Measurements from ENCODE around the gene MINDY1.
A peak's percentile ranks its signal among the peaks of the same experiment; 100 is the strongest.

MINDY1 gene

DNA sequence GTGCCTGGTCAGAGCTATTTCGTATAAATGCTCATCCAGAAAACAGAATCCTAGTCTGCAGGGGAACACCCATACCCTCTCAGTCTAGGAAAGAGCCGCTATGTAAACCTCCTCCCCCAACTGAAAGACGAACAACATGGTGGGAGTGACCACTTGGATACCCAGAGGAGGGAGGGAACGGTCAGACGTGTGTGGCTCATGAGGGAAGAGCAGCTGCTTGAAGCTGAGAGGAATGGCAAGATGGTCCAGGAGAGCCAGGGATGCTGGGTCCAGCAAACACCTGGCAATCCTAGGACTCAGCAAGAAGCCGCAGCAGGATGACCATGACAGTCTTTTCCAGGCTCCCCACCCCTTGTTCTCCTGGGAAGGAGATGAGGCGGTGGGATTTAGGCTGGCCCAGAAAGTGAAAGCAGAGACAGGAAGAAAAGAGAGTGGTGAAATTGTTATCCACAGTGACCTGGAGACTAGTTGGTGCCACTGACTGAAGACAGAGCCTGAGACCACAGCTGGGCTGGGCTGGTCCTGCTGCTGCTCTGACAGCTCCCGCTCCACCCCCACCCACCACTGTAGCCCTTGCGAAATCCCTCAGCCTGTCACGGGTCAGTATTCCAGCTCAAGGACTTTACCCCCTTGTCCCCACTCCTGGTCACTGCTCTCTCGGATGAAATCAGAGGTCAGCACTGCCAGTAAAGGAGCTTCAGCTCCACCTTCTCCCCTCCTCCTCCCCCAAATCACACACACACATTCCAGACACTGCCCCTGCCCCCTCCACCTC is 35.7 kb downstream of the MINDY1 start:
- DNase-seq (ENCODE audit: low read depth): peak; percentile 84
- Histone ChIP-seq H3K36me3 (ENCODE audit: control insufficient read depth, insufficient read depth, low read length, severe bottlenecking) (peaks cover 30% of the 10 kb centered on the region), H3K4me3 (ENCODE audit: low read length) (peak overlapping the region; percentile 91), H3K27me3 (replicated peaks; ENCODE audit: control insufficient read depth, insufficient read depth, low read length) (no peaks in the 10 kb centered on the region), H3K4me1 (ENCODE audit: control insufficient read depth, insufficient read depth, low read length) (peaks cover 32% of the 10 kb centered on the region), H3K9ac (ENCODE audit: low read length) (peak overlapping the region; percentile 94), H3K9me3 (ENCODE audit: control insufficient read depth, low read length) (no peaks in the 10 kb centered on the region)

GRCh38 chr1:150969626-150970025 is 37.1 kb downstream of the MINDY1 start:
- Histone ChIP-seq H3K4me1 (ENCODE audit: control insufficient read depth, insufficient read depth, low read length) (peaks cover 32% of the 10 kb centered on the region), H3K9ac (ENCODE audit: low read length) (no peak overlapping the region), H3K4me3 (ENCODE audit: low read length) (no peak overlapping the region), H3K36me3 (ENCODE audit: control insufficient read depth, insufficient read depth, low read length, severe bottlenecking) (peaks cover 44% of the 10 kb centered on the region), H3K27me3 (replicated peaks; ENCODE audit: control insufficient read depth, insufficient read depth, low read length) (no peaks in the 10 kb centered on the region), H3K9me3 (ENCODE audit: control insufficient read depth, low read length) (no peaks in the 10 kb centered on the region)
- no peak for DNase-seq (ENCODE audit: low read depth)

DNA sequence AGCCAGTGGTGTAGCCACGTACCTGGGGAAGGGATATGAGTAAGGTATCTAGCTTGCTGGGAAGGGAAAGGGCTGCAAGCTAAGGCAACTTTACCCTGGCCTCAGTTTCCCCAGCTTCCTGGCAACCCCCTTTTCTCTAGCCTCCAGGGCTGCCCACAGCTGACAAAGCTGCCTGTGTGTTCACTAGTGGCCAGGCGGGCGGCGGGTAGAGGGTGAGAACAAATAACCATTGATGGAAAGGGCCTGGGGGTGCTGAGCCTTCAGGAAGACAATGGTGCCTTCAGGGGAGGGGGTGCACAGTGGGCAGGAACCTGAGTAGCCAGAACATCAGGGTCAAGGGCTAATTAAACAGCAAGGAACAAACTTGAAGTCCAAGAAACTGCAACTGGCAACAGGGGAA is 38.2 kb downstream of the MINDY1 start:
- no peaks in the 10 kb centered on the region for H3K27me3 ChIP-seq (replicated peaks; ENCODE audit: control insufficient read depth, insufficient read depth, low read length)
- peaks cover 55% of the 10 kb centered on the region for H3K36me3 ChIP-seq (ENCODE audit: control insufficient read depth, insufficient read depth, low read length, severe bottlenecking)

DNA sequence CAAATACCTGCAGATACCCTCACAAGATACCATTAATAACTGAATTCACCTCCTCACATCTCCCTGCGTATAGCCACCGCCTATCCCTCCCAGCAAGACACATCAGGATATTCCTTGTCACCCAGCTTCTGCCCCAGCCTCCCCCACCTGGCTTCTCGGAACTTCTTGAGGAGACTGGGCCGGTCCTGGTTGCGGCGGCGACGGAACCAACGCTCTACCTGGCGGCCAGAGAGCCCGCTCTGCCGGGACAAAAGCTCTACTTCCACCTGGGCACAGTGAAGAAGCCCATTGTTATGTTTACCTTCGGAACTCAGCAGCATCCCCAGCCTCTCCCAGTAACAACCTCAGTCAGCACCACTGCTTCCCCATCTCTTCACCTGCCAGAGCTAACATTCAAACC is 38.8 kb downstream of the MINDY1 start:
- peaks cover 61% of the 10 kb centered on the region for H3K36me3 ChIP-seq (ENCODE audit: control insufficient read depth, insufficient read depth, low read length, severe bottlenecking)
- H3K4me3 ChIP-seq (ENCODE audit: low read length): no peak overlapping the region
- no peaks in the 10 kb centered on the region for H3K27me3 ChIP-seq (replicated peaks; ENCODE audit: control insufficient read depth, insufficient read depth, low read length)
- no peaks in the 10 kb centered on the region for H3K9me3 ChIP-seq (ENCODE audit: control insufficient read depth, low read length)
- no peak overlapping the region for H3K9ac ChIP-seq (ENCODE audit: low read length)
- DNase-seq (ENCODE audit: low read depth): no peak
- peaks cover 26% of the 10 kb centered on the region for H3K4me1 ChIP-seq (ENCODE audit: control insufficient read depth, insufficient read depth, low read length)

More for the DNA sequence above, 38.2 kb downstream of the MINDY1 start:
- no peak for DNase-seq (ENCODE audit: low read depth)
- H3K4me1 ChIP-seq (ENCODE audit: control insufficient read depth, insufficient read depth, low read length): peaks cover 32% of the 10 kb centered on the region
- H3K4me3 ChIP-seq (ENCODE audit: low read length): no peak overlapping the region
- no peak overlapping the region for H3K9ac ChIP-seq (ENCODE audit: low read length)
- no peaks in the 10 kb centered on the region for H3K9me3 ChIP-seq (ENCODE audit: control insufficient read depth, low read length)

DNA sequence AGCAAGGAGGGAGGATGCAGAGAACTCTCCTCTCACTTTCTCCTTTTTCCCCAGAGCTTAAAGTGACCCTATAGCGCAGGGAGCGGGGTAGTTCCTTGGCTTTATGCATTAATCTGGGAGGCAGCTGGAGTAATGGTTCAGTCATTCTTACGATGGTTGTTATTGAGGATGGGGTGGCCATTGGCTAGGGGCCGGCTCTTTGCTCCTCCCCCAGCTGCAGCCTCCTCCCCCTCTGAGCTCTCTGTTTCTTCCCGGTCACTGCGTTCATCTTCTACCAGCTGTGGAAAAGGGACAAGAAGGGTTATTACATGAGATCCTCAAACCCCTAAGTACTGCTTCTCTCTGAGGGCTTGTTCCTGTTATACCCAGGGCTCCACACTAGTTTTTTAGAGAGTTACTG is 40.7 kb downstream of the MINDY1 start:
- Histone ChIP-seq H3K27me3 (replicated peaks; ENCODE audit: control insufficient read depth, insufficient read depth, low read length) (no peaks in the 10 kb centered on the region), H3K9ac (ENCODE audit: low read length) (no peak overlapping the region), H3K4me1 (ENCODE audit: control insufficient read depth, insufficient read depth, low read length) (peaks cover 7% of the 10 kb centered on the region), H3K4me3 (ENCODE audit: low read length) (no peak overlapping the region), H3K9me3 (ENCODE audit: control insufficient read depth, low read length) (no peaks in the 10 kb centered on the region), H3K36me3 (ENCODE audit: control insufficient read depth, insufficient read depth, low read length, severe bottlenecking) (peaks cover 78% of the 10 kb centered on the region)
- DNase-seq (ENCODE audit: low read depth): no peak

DNA sequence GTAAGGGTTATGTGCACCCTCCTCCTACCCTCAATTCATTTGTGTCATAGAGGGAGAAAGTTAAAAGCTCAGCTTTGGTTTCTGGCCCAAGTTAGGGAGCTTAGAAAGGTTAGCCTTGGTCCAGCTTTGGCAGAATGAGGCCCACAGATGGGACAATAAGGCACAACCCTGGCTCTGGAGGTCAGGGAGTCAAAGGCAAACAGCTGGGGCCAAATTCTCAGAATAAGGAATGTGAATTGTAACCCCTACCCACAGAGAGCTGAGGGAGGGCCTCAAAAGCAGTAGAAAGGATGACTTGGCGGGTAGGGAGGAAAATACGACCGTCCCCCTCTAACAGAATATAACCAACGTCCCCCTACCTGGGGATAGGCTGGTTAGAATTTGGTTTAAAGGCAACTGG is 41.1 kb downstream of the MINDY1 start:
- peaks cover 3% of the 10 kb centered on the region for H3K4me1 ChIP-seq (ENCODE audit: control insufficient read depth, insufficient read depth, low read length)
- H3K4me3 ChIP-seq (ENCODE audit: low read length): no peak overlapping the region
- peaks cover 82% of the 10 kb centered on the region for H3K36me3 ChIP-seq (ENCODE audit: control insufficient read depth, insufficient read depth, low read length, severe bottlenecking)
- no peaks in the 10 kb centered on the region for H3K27me3 ChIP-seq (replicated peaks; ENCODE audit: control insufficient read depth, insufficient read depth, low read length)
- no peak for DNase-seq (ENCODE audit: low read depth)
- H3K9ac ChIP-seq (ENCODE audit: low read length): no peak overlapping the region
- no peaks in the 10 kb centered on the region for H3K9me3 ChIP-seq (ENCODE audit: control insufficient read depth, low read length)

DNA sequence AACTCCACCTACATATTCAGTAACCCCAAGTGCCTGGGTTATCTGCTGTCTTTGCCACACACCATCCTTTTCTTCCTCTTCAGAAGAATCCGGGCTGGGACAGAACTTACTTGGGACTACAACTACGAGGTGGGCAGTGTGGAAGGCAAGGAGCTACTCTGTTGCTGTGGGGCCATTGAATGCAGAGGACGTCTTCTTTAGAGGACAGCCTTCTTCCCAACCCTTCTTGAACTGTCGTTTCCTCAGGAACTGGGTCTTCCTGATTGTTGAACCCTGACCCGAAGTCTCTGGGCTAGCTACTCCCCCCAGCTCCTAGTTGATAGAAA is 42.6 kb downstream of the MINDY1 start:
- Histone ChIP-seq H3K4me3 (ENCODE audit: low read length) (no peak overlapping the region), H3K9me3 (ENCODE audit: control insufficient read depth, low read length) (no peaks in the 10 kb centered on the region), H3K36me3 (ENCODE audit: control insufficient read depth, insufficient read depth, low read length, severe bottlenecking) (peaks cover 91% of the 10 kb centered on the region), H3K27me3 (replicated peaks; ENCODE audit: control insufficient read depth, insufficient read depth, low read length) (no peaks in the 10 kb centered on the region), H3K4me1 (ENCODE audit: control insufficient read depth, insufficient read depth, low read length) (no peaks in the 10 kb centered on the region), H3K9ac (ENCODE audit: low read length) (no peak overlapping the region)
- no peak for DNase-seq (ENCODE audit: low read depth)

GRCh38 chr1:150963321-150964163 is 43.2 kb downstream of the MINDY1 start:
- Histone ChIP-seq H3K4me1 (ENCODE audit: control insufficient read depth, insufficient read depth, low read length) (no peaks in the 10 kb centered on the region), H3K4me3 (ENCODE audit: low read length) (no peak overlapping the region), H3K9me3 (ENCODE audit: control insufficient read depth, low read length) (no peaks in the 10 kb centered on the region), H3K9ac (ENCODE audit: low read length) (no peak overlapping the region), H3K27me3 (replicated peaks; ENCODE audit: control insufficient read depth, insufficient read depth, low read length) (no peaks in the 10 kb centered on the region), H3K36me3 (ENCODE audit: control insufficient read depth, insufficient read depth, low read length, severe bottlenecking) (peaks cover 93% of the 10 kb centered on the region)
- DNase-seq (ENCODE audit: low read depth): no peak

DNA sequence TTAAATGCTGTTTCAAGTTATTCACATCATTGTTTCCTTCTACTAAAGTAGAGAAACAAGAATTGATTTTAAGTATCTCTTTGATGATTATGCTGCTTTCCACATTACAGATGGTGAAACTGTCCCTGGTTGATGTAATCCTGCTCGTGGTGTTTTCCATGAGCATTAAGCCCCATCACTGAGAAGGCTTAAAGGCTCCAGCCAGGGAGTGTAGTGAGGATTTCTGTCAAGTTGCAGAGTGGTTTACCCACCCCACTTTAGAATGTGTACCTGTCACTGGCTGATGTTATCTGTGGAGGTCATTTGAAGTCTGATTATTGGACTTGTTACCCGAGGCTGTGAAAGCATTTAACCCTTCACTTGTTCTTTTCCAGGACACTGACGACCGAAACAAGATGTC is 44.9 kb downstream of the MINDY1 start:
- H3K27me3 ChIP-seq (replicated peaks; ENCODE audit: control insufficient read depth, insufficient read depth, low read length): no peaks in the 10 kb centered on the region

GRCh38 chr1:150960646-150961045 is 46.1 kb downstream of the MINDY1 start:
- Histone ChIP-seq H3K9me3 (ENCODE audit: control insufficient read depth, low read length) (no peaks in the 10 kb centered on the region), H3K36me3 (ENCODE audit: control insufficient read depth, insufficient read depth, low read length, severe bottlenecking) (peaks cover 82% of the 10 kb centered on the region), H3K4me1 (ENCODE audit: control insufficient read depth, insufficient read depth, low read length) (no peaks in the 10 kb centered on the region), H3K9ac (ENCODE audit: low read length) (no peak overlapping the region), H3K27me3 (replicated peaks; ENCODE audit: control insufficient read depth, insufficient read depth, low read length) (no peaks in the 10 kb centered on the region), H3K4me3 (ENCODE audit: low read length) (no peak overlapping the region)
- DNase-seq (ENCODE audit: low read depth): no peak

More for the DNA sequence above, 44.9 kb downstream of the MINDY1 start:
- no peaks in the 10 kb centered on the region for H3K4me1 ChIP-seq (ENCODE audit: control insufficient read depth, insufficient read depth, low read length)
- no peak overlapping the region for H3K9ac ChIP-seq (ENCODE audit: low read length)
- DNase-seq (ENCODE audit: low read depth): peak; percentile 23
- no peak overlapping the region for H3K4me3 ChIP-seq (ENCODE audit: low read length)
- H3K9me3 ChIP-seq (ENCODE audit: control insufficient read depth, low read length): no peaks in the 10 kb centered on the region
- H3K36me3 ChIP-seq (ENCODE audit: control insufficient read depth, insufficient read depth, low read length, severe bottlenecking): peaks cover 88% of the 10 kb centered on the region

DNA sequence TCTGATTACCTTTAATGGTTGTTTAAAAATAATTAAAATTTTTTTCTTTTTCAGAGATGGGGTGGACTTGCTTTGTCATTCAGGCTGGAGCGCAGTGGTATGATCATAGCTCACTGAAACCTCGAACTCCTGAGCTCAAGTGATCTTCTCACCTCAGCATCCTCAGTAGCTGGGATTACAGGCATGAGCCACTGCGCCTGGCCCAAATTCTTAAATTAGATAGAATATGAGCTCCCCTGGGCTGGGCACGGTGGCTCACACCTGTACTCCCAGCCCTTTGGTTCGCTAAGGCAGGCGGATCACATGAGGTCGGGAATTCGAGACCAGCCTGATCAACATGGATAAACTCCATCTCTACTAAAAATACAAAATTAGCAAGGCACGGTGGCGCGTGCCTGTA is 49.0 kb downstream of the MINDY1 start:
- DNase-seq (ENCODE audit: low read depth): no peak
- Histone ChIP-seq H3K36me3 (ENCODE audit: control insufficient read depth, insufficient read depth, low read length, severe bottlenecking) (peaks cover 75% of the 10 kb centered on the region), H3K9ac (ENCODE audit: low read length) (no peak overlapping the region), H3K27me3 (replicated peaks; ENCODE audit: control insufficient read depth, insufficient read depth, low read length) (no peaks in the 10 kb centered on the region), H3K4me1 (ENCODE audit: control insufficient read depth, insufficient read depth, low read length) (no peaks in the 10 kb centered on the region), H3K9me3 (ENCODE audit: control insufficient read depth, low read length) (no peaks in the 10 kb centered on the region), H3K4me3 (ENCODE audit: low read length) (no peak overlapping the region)
